ENCODE results near the gene ZNF385B.
"Not testable (repeated sequence)": the region's sequence is repeated elsewhere in the genome, so short reads cannot be mapped to it uniquely, and the experiment has no call there.

ZNF385B gene

GRCh38 chr2:179891237-179891636, 29.8 kb upstream of the ZNF385B start:
- Histone ChIP-seq H3K27me3 (ENCODE audit: insufficient read depth, poor library complexity, severe bottlenecking) (no peaks in the 10 kb centered on the region), H3K27ac (replicated peaks) (no peak overlapping the region), H3K4me3 (replicated peaks; ENCODE audit: insufficient read depth, low read length) (no peak overlapping the region)
- no peak for DNase-seq (ENCODE audit: low read depth in 1 of 2, low spot score in 1 of 2)
- TF ChIP-seq POLR2AphosphoS5 (IDR thresholded peaks at IDR 0.05; ENCODE audit: low read depth) (no peak), REST (IDR thresholded peaks at IDR 0.05; ENCODE audit: insufficient replicate concordance, low read depth) (no peak), CTCF (IDR thresholded peaks at IDR 0.05; ENCODE audit: insufficient read depth, low read length) (no peak), SPI1 (IDR thresholded peaks at IDR 0.05; ENCODE audit: borderline replicate concordance, low read depth) (no peak), GABPA (IDR thresholded peaks at IDR 0.05; ENCODE audit: low read depth) (no peak)

- no peaks in the 10 kb centered on the region for H3K27me3 ChIP-seq (ENCODE audit: insufficient read depth, poor library complexity, severe bottlenecking)
- no peak for DNase-seq (ENCODE audit: low read depth in 1 of 2, low spot score in 1 of 2)
- no peak overlapping the region for H3K4me3 ChIP-seq (replicated peaks; ENCODE audit: insufficient read depth, low read length)
- TF ChIP-seq CTCF (IDR thresholded peaks at IDR 0.05; ENCODE audit: insufficient read depth, low read length) (no peak), REST (IDR thresholded peaks at IDR 0.05; ENCODE audit: insufficient replicate concordance, low read depth) (no peak), POLR2AphosphoS5 (IDR thresholded peaks at IDR 0.05; ENCODE audit: low read depth) (no peak), GABPA (IDR thresholded peaks at IDR 0.05; ENCODE audit: low read depth) (no peak), SPI1 (IDR thresholded peaks at IDR 0.05; ENCODE audit: borderline replicate concordance, low read depth) (no peak)
- no peak overlapping the region for H3K27ac ChIP-seq (replicated peaks)
These were observed 29.3 kb upstream of the ZNF385B start for GRCh38 chr2:179890666-179891065.

- H3K27me3 ChIP-seq (ENCODE audit: insufficient read depth, poor library complexity, severe bottlenecking); H3K4me3 ChIP-seq (replicated peaks; ENCODE audit: insufficient read depth, low read length); H3K27ac ChIP-seq (replicated peaks); DNase-seq (ENCODE audit: low read depth in 1 of 2, low spot score in 1 of 2): not testable (repeated sequence)
These were observed 27.2 kb upstream of the ZNF385B start for GRCh38 chr2:179888642-179889041.

- no peaks in the 10 kb centered on the region for H3K27me3 ChIP-seq (ENCODE audit: insufficient read depth, poor library complexity, severe bottlenecking)
- H3K27ac ChIP-seq (replicated peaks), result no peak overlapping the region
- no peak for DNase-seq (ENCODE audit: low read depth in 1 of 2, low spot score in 1 of 2)
- no peak overlapping the region for H3K4me3 ChIP-seq (replicated peaks; ENCODE audit: insufficient read depth, low read length)
- TF ChIP-seq GABPA (IDR thresholded peaks at IDR 0.05; ENCODE audit: low read depth) (no peak), REST (IDR thresholded peaks at IDR 0.05; ENCODE audit: insufficient replicate concordance, low read depth) (no peak), SPI1 (IDR thresholded peaks at IDR 0.05; ENCODE audit: borderline replicate concordance, low read depth) (no peak), POLR2AphosphoS5 (IDR thresholded peaks at IDR 0.05; ENCODE audit: low read depth) (no peak), CTCF (IDR thresholded peaks at IDR 0.05; ENCODE audit: insufficient read depth, low read length) (no peak)
These were observed 22.8 kb upstream of the ZNF385B start for GRCh38 chr2:179884193-179884592.
